GM19455 (cell line): Measurements from ENCODE around the gene KLHL29.
"Not testable (repeated sequence)": the region's sequence is repeated elsewhere in the genome, so short reads cannot be mapped to it uniquely, and the experiment has no call there.

Source experiments
- ATAC-seq: cut with Tn5 transposase; IDR thresholded peaks from one replicate; pipeline ENCODE4 v1.9.1; 2021; ENCODE audit not compliant: unreplicated experiment

KLHL29 gene

DNA sequence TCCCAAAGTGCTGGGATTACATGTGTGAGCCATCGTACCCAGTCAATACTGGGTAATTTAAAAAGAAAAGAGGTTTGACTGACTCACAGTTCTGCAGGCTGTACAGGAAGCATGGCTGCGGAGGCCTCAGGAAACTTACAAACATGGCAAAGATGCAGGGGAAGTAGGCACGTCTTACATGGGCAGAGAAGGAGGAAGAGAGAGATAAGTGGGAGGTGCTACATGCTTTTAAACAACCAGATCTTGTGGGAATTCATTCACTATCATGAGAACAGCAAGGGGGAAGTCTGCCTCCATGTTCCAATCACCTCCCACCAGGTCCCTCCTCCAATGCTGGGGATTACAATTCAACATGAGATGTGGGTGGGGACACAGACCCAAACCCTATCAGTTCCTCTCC lies 349.4 kb downstream of the KLHL29 start:
- no peak for ATAC-seq

GRCh38 chr2:23736783-23737182 lies 351.8 kb downstream of the KLHL29 start:
- ATAC-seq, result not testable (repeated sequence)

- ATAC-seq, result no peak
These were observed 360.2 kb downstream of the KLHL29 start for GRCh38 chr2:23745068-23745725.

GRCh38 chr2:23745726-23746105 lies 360.7 kb downstream of the KLHL29 start:
- ATAC-seq, result no peak

- ATAC-seq, result no peak
These were observed 361.3 kb downstream of the KLHL29 start for GRCh38 chr2:23746141-23746863.

DNA sequence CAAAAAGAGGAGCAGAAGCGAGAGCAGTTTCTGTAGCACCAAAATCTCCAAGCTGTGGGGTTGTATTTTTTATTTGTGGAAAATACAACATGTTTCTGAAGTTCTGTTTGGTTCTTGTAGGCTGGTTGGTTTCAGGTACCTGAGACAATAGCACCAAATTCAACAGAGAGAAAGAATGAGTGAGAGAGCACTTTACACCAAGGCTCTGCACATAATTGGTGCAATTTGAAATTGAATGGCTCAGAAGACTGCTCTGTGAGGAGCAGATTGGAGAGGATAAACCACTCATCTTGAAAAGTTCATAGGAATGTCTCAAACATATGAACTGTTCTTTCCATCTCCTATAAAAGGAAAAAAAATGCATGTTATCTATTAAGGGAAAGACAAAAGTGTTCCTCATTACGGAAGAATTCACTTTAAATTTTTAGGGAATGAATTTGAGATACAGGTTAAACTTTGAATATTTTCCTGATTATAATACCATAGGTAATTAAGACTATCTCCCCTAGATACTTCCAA lies 366.8 kb downstream of the KLHL29 start:
- no peak for ATAC-seq

DNA sequence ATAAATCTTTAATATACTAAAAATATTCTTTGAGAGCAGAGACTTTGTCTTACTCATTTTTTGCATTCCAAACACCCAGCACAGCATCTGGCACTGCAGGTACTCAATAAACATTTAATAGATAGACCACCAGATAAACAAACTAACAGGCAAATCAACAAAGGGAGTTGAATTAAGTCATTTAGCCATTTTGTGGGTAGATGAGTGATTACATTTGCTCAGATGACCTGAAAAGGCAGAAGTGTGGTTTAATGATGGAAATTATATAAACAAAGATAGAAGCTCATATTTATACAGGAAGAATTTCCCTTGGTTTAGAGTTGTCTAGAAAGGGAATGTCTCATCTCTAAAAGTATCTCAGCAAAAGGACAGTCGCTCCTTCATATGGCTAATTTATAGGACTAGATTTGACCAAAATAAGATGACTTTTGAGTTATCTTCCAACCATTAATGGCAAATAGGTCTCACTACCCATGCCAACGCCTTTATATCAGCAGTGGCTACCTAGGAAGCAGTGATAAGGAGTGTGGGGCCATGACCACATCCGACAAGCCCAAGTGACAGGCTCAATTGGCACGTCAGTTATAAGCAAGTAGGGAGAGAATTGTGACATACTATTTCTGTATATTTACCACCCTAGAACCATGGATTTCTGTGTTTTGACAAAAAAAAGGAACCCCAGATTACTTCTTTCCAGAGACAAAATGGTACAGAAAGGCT lies 368.5 kb downstream of the KLHL29 start:
- ATAC-seq, result no peak

GRCh38 chr2:23754970-23755369 lies 370.0 kb downstream of the KLHL29 start:
- ATAC-seq, result no peak

- ATAC-seq, result no peak
These were observed 371.8 kb downstream of the KLHL29 start for GRCh38 chr2:23756593-23757292.

DNA sequence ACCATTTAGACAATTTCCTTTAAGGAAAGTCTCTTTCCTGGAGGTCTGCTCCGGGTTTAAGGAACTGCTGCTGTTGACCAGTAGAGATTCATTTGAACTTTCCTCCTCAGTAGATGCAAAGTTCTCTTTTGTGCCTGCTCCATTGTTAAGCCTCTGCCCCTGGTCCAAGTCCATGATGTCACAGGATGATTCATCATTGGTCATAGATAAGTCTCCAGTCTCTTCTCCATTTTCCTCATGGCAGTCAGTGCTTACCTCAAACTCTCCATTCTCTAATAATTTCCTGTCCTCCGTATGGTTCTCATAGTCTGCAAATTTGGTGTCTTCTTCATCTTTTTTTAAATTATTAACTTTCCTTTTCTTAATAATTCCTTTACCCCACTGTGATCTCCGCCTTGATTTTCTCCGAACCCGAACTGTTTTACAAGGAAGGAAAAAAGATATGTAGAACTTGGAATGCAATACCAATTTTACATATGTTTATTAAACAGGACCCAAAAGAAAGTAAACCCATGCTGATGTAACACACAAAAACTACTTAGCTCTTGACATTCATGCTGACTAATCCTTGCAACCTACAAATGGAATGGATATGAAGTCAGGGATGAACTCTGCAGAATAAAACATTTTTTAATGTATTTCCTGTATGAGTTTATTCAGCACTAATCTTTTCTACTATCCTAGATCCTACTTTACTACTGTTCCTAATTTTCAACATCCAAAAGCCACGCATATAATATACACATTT lies 372.9 kb downstream of the KLHL29 start:
- ATAC-seq, result no peak
